Measurements from ENCODE around the gene ZNF784.

The ZNF784 gene

GRCh38 chr19:55614711-55615542 is 9.4 kb downstream of the ZNF784 start:
- Histone ChIP-seq H3K9me2 (replicated peaks; ENCODE audit: insufficient read depth, low read length) (no peaks in the 10 kb centered on the region), H3K27me3 (replicated peaks; ENCODE audit: insufficient read depth, low read length) (no peaks in the 10 kb centered on the region), H3F3A (ENCODE audit: insufficient read depth, low read length) (no peaks in the 10 kb centered on the region), H3K79me2 (ENCODE audit: low read length) (peaks cover 17% of the 10 kb centered on the region; the same call in 1 of the 2 replicates), H3K27ac (ENCODE audit: low read length) (no peak overlapping the region), H4K20me1 (ENCODE audit: insufficient read depth, low read length) (no peaks in the 10 kb centered on the region), H3K4me2 (ENCODE audit: low read depth, low read length) (no peak overlapping the region), H2AFZ (ENCODE audit: low read length) (no peak overlapping the region), H3K9ac (ENCODE audit: low read length) (no peak overlapping the region), H3K36me3 (replicated peaks; ENCODE audit: insufficient read depth, low read length) (no peaks in the 10 kb centered on the region), H3K4me1 (ENCODE audit: low read length) (no peaks in the 10 kb centered on the region), H3K9me3 (replicated peaks; ENCODE audit: insufficient read depth, low read length) (no peaks in the 10 kb centered on the region), H3K4me3 (ENCODE audit: low read length) (no peak overlapping the region)
- DNase-seq = no peak
- no peak for TF ChIP-seq CTCF (IDR thresholded peaks at IDR 0.05; ENCODE audit: low read length)
- TF ChIP-seq EZH2 (optimal IDR thresholded peaks at IDR 0.05; ENCODE audit: low read depth, low read length) = no peak
- TF ChIP-seq EZH2phosphoT487 (IDR thresholded peaks at IDR 0.05; ENCODE audit: low read length) = no peak

GRCh38 chr19:55613930-55614710 is 10.2 kb downstream of the ZNF784 start:
- no peak overlapping the region for H2AFZ ChIP-seq (ENCODE audit: low read length)
- no peaks in the 10 kb centered on the region for H3K27me3 ChIP-seq (replicated peaks; ENCODE audit: insufficient read depth, low read length)
- DNase-seq = no peak
- H3K36me3 ChIP-seq (replicated peaks; ENCODE audit: insufficient read depth, low read length) = no peaks in the 10 kb centered on the region
- H3K79me2 ChIP-seq (ENCODE audit: low read length) = peaks cover 23% of the 10 kb centered on the region
- no peak overlapping the region for H3K9ac ChIP-seq (ENCODE audit: low read length)
- H4K20me1 ChIP-seq (ENCODE audit: insufficient read depth, low read length) = no peaks in the 10 kb centered on the region
- H3K9me3 ChIP-seq (replicated peaks; ENCODE audit: insufficient read depth, low read length) = no peaks in the 10 kb centered on the region
- no peak overlapping the region for H3K27ac ChIP-seq (ENCODE audit: low read length)
- H3K4me1 ChIP-seq (ENCODE audit: low read length) = no peaks in the 10 kb centered on the region
- no peak overlapping the region for H3K4me3 ChIP-seq (ENCODE audit: low read length)
- H3K4me2 ChIP-seq (ENCODE audit: low read depth, low read length) = no peak overlapping the region
- no peak for TF ChIP-seq EZH2 (optimal IDR thresholded peaks at IDR 0.05; ENCODE audit: low read depth, low read length)
- no peak for TF ChIP-seq EZH2phosphoT487 (IDR thresholded peaks at IDR 0.05; ENCODE audit: low read length)
- no peak for TF ChIP-seq CTCF (IDR thresholded peaks at IDR 0.05; ENCODE audit: low read length)
- H3F3A ChIP-seq (ENCODE audit: insufficient read depth, low read length) = no peaks in the 10 kb centered on the region
- H3K9me2 ChIP-seq (replicated peaks; ENCODE audit: insufficient read depth, low read length) = no peaks in the 10 kb centered on the region

- H2AFZ ChIP-seq (ENCODE audit: low read length) = no peak overlapping the region
- peaks cover 30% of the 10 kb centered on the region for H3K79me2 ChIP-seq (ENCODE audit: low read length)
- H3K4me1 ChIP-seq (ENCODE audit: low read length) = no peaks in the 10 kb centered on the region
- TF ChIP-seq CTCF (IDR thresholded peaks at IDR 0.05; ENCODE audit: low read length) (no peak), EZH2 (optimal IDR thresholded peaks at IDR 0.05; ENCODE audit: low read depth, low read length) (no peak), EZH2phosphoT487 (IDR thresholded peaks at IDR 0.05; ENCODE audit: low read length) (no peak)
- H3K36me3 ChIP-seq (replicated peaks; ENCODE audit: insufficient read depth, low read length) = no peaks in the 10 kb centered on the region
- no peaks in the 10 kb centered on the region for H3F3A ChIP-seq (ENCODE audit: insufficient read depth, low read length)
- no peak overlapping the region for H3K4me2 ChIP-seq (ENCODE audit: low read depth, low read length)
- H3K27ac ChIP-seq (ENCODE audit: low read length) = no peak overlapping the region
- H3K9me2 ChIP-seq (replicated peaks; ENCODE audit: insufficient read depth, low read length) = no peaks in the 10 kb centered on the region
- H3K27me3 ChIP-seq (replicated peaks; ENCODE audit: insufficient read depth, low read length) = no peaks in the 10 kb centered on the region
- no peak for DNase-seq
- H4K20me1 ChIP-seq (ENCODE audit: insufficient read depth, low read length) = no peaks in the 10 kb centered on the region
- no peak overlapping the region for H3K4me3 ChIP-seq (ENCODE audit: low read length)
- no peaks in the 10 kb centered on the region for H3K9me3 ChIP-seq (replicated peaks; ENCODE audit: insufficient read depth, low read length)
- H3K9ac ChIP-seq (ENCODE audit: low read length) = no peak overlapping the region
These were observed 11.0 kb downstream of the ZNF784 start for GRCh38 chr19:55613396-55613795.
